Neural crest cell (in vitro differentiated cells): ENCODE measurements around the gene BCL11B. TPM values are rescaled to one million over a fixed set of nuclear protein-coding genes. Genes with fewer than 3 reads are reported as not detected.

ENCODE experiments used
- DNase-seq: peaks from one replicate; pipeline ENCODE4 v3.0.0; 2021; ENCODE audit warnings: low read depth, mixed read lengths, low spot score
- H3K27ac Mint-ChIP-seq: one replicate; pipeline ENCODE4 v1.8.0; 2021; ENCODE audit warnings: mild to moderate bottlenecking, mixed read lengths; ENCODE audit not compliant: unreplicated experiment
- H3K27me3 Mint-ChIP-seq: 2 replicates; pipeline ENCODE4 v1.8.0; 2021; ENCODE audit warnings: low read depth, mild to moderate bottlenecking, mixed read lengths
- H3K36me3 Mint-ChIP-seq: 2 replicates; pipeline ENCODE4 v1.8.0; 2021; ENCODE audit warnings: low read depth, mild to moderate bottlenecking, mixed read lengths
- H3K4me1 Mint-ChIP-seq: 2 replicates; pipeline ENCODE4 v1.8.0; 2021; ENCODE audit warnings: mixed read lengths
- H3K4me3 Mint-ChIP-seq: one replicate; pipeline ENCODE4 v1.8.0; 2021; ENCODE audit warnings: mild to moderate bottlenecking, mixed read lengths
- H3K9me3 Mint-ChIP-seq: 2 replicates; pipeline ENCODE4 v1.8.0; 2021; ENCODE audit warnings: mixed read lengths
- CTCF ChIP-seq: fragments of 200-600 bp; sonication (generic); conservative IDR thresholded peaks from 2 replicates; pipeline ENCODE4 v1.5.0; 2021; ENCODE audit warnings: antibody characterized with exemption, mild to moderate bottlenecking
- total RNA-seq: library from RNA; stranded (reverse); gene quantifications from 2 replicates; pipeline ENCODE4 v1.2.1, GENCODE V29; 2021

Gene BCL11B
- total RNA-seq, 1 donor from 2014 or later: 0.28 TPM

- H3K27ac Mint-ChIP-seq: no peak overlapping the region
- no peak for DNase-seq
- H3K27me3 Mint-ChIP-seq: peaks cover 70% of the 10 kb centered on the region
- H3K9me3 Mint-ChIP-seq: no peaks in the 10 kb centered on the region
- no peak for TF ChIP-seq CTCF
- H3K4me3 Mint-ChIP-seq: no peak overlapping the region
- no peaks in the 10 kb centered on the region for H3K36me3 Mint-ChIP-seq
- peaks cover 5% of the 10 kb centered on the region for H3K4me1 Mint-ChIP-seq
These were observed 16.1 kb downstream of the BCL11B start for GRCh38 chr14:99255621-99256482.

GRCh38 chr14:99254328-99255009 lies 17.5 kb downstream of the BCL11B start:
- no peaks in the 10 kb centered on the region for H3K9me3 Mint-ChIP-seq

GRCh38 chr14:99253890-99254289 lies 18.1 kb downstream of the BCL11B start:
- Mint-ChIP-seq H3K36me3 (no peaks in the 10 kb centered on the region), H3K27ac (peak overlapping the region; percentile 12), H3K9me3 (no peaks in the 10 kb centered on the region), H3K27me3 (peaks cover 65% of the 10 kb centered on the region), H3K4me3 (no peak overlapping the region), H3K4me1 (peaks cover 6% of the 10 kb centered on the region)
- no peak for TF ChIP-seq CTCF
- no peak for DNase-seq

More at GRCh38 chr14:99254328-99255009, 17.5 kb downstream of the BCL11B start:
- H3K4me3 Mint-ChIP-seq: no peak overlapping the region
- H3K4me1 Mint-ChIP-seq: peaks cover 5% of the 10 kb centered on the region
- TF ChIP-seq CTCF: no peak
- no peak for DNase-seq
- peaks cover 66% of the 10 kb centered on the region for H3K27me3 Mint-ChIP-seq
- H3K36me3 Mint-ChIP-seq: no peaks in the 10 kb centered on the region
- no peak overlapping the region for H3K27ac Mint-ChIP-seq

- peaks cover 12% of the 10 kb centered on the region for H3K4me1 Mint-ChIP-seq
- H3K27ac Mint-ChIP-seq: peak overlapping the region; percentile 12
- no peaks in the 10 kb centered on the region for H3K36me3 Mint-ChIP-seq
- H3K27me3 Mint-ChIP-seq: peaks cover 65% of the 10 kb centered on the region
- no peak for TF ChIP-seq CTCF
- no peak for DNase-seq
- H3K4me3 Mint-ChIP-seq: no peak overlapping the region
- no peaks in the 10 kb centered on the region for H3K9me3 Mint-ChIP-seq
These were observed 18.8 kb downstream of the BCL11B start for GRCh38 chr14:99252940-99253868.

GRCh38 chr14:99252443-99252939 lies 19.5 kb downstream of the BCL11B start:
- no peak overlapping the region for H3K4me3 Mint-ChIP-seq
- H3K36me3 Mint-ChIP-seq: no peaks in the 10 kb centered on the region
- no peaks in the 10 kb centered on the region for H3K9me3 Mint-ChIP-seq
- no peak for TF ChIP-seq CTCF
- peaks cover 16% of the 10 kb centered on the region for H3K4me1 Mint-ChIP-seq
- H3K27ac Mint-ChIP-seq: no peak overlapping the region
- no peak for DNase-seq
- H3K27me3 Mint-ChIP-seq: peaks cover 66% of the 10 kb centered on the region
